Measurements from ENCODE around the gene LCT. TPM values are rescaled to one million over a fixed set of nuclear protein-coding genes. Genes with fewer than 3 reads are reported as not detected.

LCT gene
- total RNA-seq, 4 donors from 2014 or later = 12.6 to 73.5 (median 25.5) TPM

GRCh38 chr2:135742325-135742757 is 94.6 kb downstream of the LCT start:
- Histone ChIP-seq H3K27ac (peak overlapping the region; percentile 97 to 100 (median 98)), H3K9me3 (no peaks in the 10 kb centered on the region), H3K4me1 (peaks cover 0 to 12% (median 6%) of the 10 kb centered on the region in 4 donors), H3K4me3 (peak overlapping the region; percentile 75 to 93 (median 82)), H3K27me3 (no peaks in the 10 kb centered on the region), H3K36me3 (no peaks in the 10 kb centered on the region)
- TF ChIP-seq, protein P1, sequence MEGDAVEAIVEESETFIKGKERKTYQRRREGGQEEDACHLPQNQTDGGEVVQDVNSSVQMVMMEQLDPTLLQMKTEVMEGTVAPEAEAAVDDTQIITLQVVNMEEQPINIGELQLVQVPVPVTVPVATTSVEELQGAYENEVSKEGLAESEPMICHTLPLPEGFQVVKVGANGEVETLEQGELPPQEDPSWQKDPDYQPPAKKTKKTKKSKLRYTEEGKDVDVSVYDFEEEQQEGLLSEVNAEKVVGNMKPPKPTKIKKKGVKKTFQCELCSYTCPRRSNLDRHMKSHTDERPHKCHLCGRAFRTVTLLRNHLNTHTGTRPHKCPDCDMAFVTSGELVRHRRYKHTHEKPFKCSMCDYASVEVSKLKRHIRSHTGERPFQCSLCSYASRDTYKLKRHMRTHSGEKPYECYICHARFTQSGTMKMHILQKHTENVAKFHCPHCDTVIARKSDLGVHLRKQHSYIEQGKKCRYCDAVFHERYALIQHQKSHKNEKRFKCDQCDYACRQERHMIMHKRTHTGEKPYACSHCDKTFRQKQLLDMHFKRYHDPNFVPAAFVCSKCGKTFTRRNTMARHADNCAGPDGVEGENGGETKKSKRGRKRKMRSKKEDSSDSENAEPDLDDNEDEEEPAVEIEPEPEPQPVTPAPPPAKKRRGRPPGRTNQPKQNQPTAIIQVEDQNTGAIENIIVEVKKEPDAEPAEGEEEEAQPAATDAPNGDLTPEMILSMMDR (IDR thresholded peaks at IDR 0.05) = no peak
- peak; percentile 32 to 69 for TF ChIP-seq POLR2A (IDR thresholded peaks at IDR 0.05)
- peak; percentile 36 to 74 (median 63) for DNase-seq

GRCh38 chr2:135741395-135742324 is 95.3 kb downstream of the LCT start, which contains the start of gene UBXN4:
Gene UBXN4, plus strand, starts transcription at chr2:135741855. Its CDS starts 75 bp downstream, at chr2:135741930.
- H3K9me3 ChIP-seq = no peaks in the 10 kb centered on the region
- peak within 1 kb of the TSS; percentile 75 to 93 (median 82) for H3K4me3 ChIP-seq
- H3K4me1 ChIP-seq = peaks cover 0 to 12% (median 6%) of the 10 kb centered on the region in 4 donors
- DNase-seq = peak; percentile 94 to 99 (median 97)
- H3K27me3 ChIP-seq = no peaks in the 10 kb centered on the region
- TF ChIP-seq, protein P1 (IDR thresholded peaks at IDR 0.05) = peak in 3 of 6 experiments; percentile 42 to 55 (median 47)
- peak; percentile 90 to 91 for TF ChIP-seq POLR2A (IDR thresholded peaks at IDR 0.05)
- no peaks in the 10 kb centered on the region for H3K36me3 ChIP-seq
- H3K27ac ChIP-seq = peak within 1 kb of the TSS; percentile 97 to 100 (median 98)

DNA sequence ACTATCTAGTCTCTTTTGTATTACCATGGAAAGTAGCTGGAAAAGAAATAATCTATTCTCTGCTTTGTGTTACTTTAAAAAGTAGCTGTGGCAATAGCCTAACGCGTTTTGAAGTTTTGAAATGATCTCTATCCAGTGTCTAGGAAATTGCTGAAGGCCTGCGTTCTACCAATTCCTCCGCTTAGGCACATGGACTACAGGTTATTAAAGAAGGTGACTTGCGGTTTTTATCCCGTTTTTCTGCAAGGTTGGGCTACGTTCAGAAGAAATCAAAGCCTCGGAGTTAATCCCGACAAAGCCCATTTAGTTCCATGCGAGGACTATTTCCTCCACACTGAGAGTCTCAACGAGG is 96.0 kb downstream of the LCT start:
- H3K4me3 ChIP-seq = no peak overlapping the region
- TF ChIP-seq, protein P1 (IDR thresholded peaks at IDR 0.05) = no peak
- no peak for TF ChIP-seq POLR2A (IDR thresholded peaks at IDR 0.05)
- peak overlapping the region in 3 of 4 donors; percentile 17 to 100 (median 98) for H3K27ac ChIP-seq
- DNase-seq = no peak
- H3K4me1 ChIP-seq = peaks cover 0 to 12% (median 6%) of the 10 kb centered on the region in 4 donors
- no peaks in the 10 kb centered on the region for H3K9me3 ChIP-seq
- H3K36me3 ChIP-seq = no peaks in the 10 kb centered on the region
- H3K27me3 ChIP-seq = no peaks in the 10 kb centered on the region

- Histone ChIP-seq H3K27me3 (no peaks in the 10 kb centered on the region), H3K4me1 (peaks cover 0 to 12% (median 6%) of the 10 kb centered on the region in 4 donors), H3K9me3 (no peaks in the 10 kb centered on the region), H3K27ac (no peak overlapping the region), H3K4me3 (no peak overlapping the region), H3K36me3 (no peaks in the 10 kb centered on the region)
- no peak for DNase-seq
- TF ChIP-seq, protein P1 (IDR thresholded peaks at IDR 0.05) = no peak
- TF ChIP-seq POLR2A (IDR thresholded peaks at IDR 0.05) = no peak
Observed at GRCh38 chr2:135740206-135740605, 96.8 kb downstream of the LCT start.

Small RNA genes lying within 50 kb of the gene (small RNA-seq; reads per million reads assigned to genes)
- 0 reads per million in 2 donors for gene RF00019

Other genes starting within 250 kb of the LCT start
- gene UBXN4, start 95.3 kb downstream of the LCT start, total RNA-seq = 100 to 1,000 TPM in 1 of 4 donors, 10 to 100 TPM in 3; 60.2 to 102 (median 78.3) TPM
- 10 to 100 TPM in 3 of 4 donors, 1 to 10 TPM in 1; 8.8 to 38.8 (median 14.5) TPM for gene MCM6, start 39.3 kb upstream of the LCT start, total RNA-seq
- gene DARS1, start 148.4 kb upstream of the LCT start, total RNA-seq = 10 to 100 TPM; 27.5 to 75.9 (median 30.6) TPM